Upper lobe of right lung (tissue), 1 donor: Measurements from ENCODE around the gene SCNN1A. TPM values are rescaled to one million over a fixed set of nuclear protein-coding genes. Genes with fewer than 3 reads are reported as not detected.

Source experiments
- ATAC-seq: fragments of 200-7000 bp; cut with Tn5 transposase; one replicate; pipeline ENCODE4 v1.9.1; 2020; ENCODE audit warnings: mild to moderate bottlenecking, moderate library complexity
- DNase-seq: peaks from one replicate; pipeline ENCODE4 v3.0.0-alpha.2; 2020
- H3K27ac ChIP-seq: fragments of 200-600 bp; one replicate; pipeline ENCODE4 v1.8.0; 2022
- H3K27me3 ChIP-seq: fragments of 200-600 bp; one replicate; pipeline ENCODE4 v1.8.0; 2022; ENCODE audit warnings: mild to moderate bottlenecking
- H3K36me3 ChIP-seq: fragments of 200-600 bp; one replicate; pipeline ENCODE4 v1.8.0; 2022
- H3K4me1 ChIP-seq: fragments of 200-600 bp; one replicate; pipeline ENCODE4 v1.8.0; 2022
- H3K4me3 ChIP-seq: fragments of 200-600 bp; one replicate; pipeline ENCODE4 v1.8.0; 2022; ENCODE audit warnings: mild to moderate bottlenecking
- H3K9me3 ChIP-seq: fragments of 200-600 bp; one replicate; pipeline ENCODE4 v1.8.0; 2022
- intact Hi-C: fragments of 100-400 bp; cut with DNase I; formaldehyde crosslinking; loops from one replicate; pipeline ENCODE4 v1.11.0; 2022
- total RNA-seq: library from RNA; stranded (reverse); fragmentation: NEBNext Ultra II Directional; extraction: Animal tissue kit (Norgen Biotek cat#: 25700); gene quantifications from one replicate; pipeline ENCODE4 v1.2.1, GENCODE V29; 2021
- TF ChIP-seq, protein P1 (sequence below): fragments of 200-600 bp; IDR thresholded peaks from one replicate; pipeline ENCODE4 v1.8.0; 2022; ENCODE audit warnings: antibody characterized with exemption
- donor health status: DM: no; HTN: yes; CAD: no; lungs with severe emphysema.

The SCNN1A gene
- total RNA-seq, 1 donor from 2014 or later = 199 TPM

DNA sequence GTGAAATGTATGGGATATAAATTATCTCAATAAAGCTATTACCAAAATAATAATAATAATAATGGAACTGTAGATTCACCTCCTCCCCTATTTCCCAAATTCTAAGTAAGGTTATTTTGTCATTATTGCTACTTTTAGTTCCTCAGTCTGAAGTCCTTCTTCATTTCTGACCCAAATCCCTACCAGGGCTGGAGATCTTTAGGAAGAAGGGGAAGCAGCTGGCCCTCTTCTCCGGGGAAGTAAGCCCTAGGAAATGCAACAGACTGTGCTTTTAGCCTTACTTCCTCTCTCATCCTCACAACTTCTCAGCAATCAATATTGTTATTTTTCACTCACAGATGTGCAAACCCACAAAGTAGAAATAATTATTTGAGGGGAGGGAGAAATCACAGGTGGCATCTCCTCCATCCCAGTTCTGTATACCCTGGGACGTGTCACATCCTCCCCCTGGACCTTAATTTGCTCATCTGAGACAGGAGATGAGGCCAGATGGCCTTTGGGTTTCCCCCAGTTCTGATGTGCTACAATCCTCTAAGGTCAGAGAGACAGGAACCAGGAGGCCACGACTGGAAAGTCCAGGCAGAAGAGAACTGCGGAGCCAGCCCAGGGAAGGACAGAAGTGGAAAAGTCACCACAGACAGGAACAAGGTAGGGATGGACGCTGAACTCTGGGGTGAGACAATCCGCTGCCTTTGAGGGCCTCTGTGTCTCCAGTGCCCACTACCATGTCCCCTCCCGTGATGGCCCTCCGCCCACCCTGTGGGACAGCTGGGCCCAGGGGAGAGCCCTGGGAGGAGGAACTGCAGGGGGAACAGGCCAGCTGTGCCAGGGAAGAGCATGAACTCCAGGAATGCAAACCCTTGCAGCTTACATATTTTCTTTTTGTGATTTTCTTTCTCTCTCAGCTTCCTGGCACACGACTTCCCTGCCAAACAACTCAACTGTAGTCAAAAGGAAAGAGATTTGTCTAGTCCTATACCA, 22.9 kb downstream of the SCNN1A start:
- no peak for DNase-seq
- no peaks in the 10 kb centered on the region for H3K9me3 ChIP-seq
- peak; percentile 40 for ATAC-seq
- peak overlapping the region; percentile 55 for H3K27ac ChIP-seq
- H3K36me3 ChIP-seq = no peaks in the 10 kb centered on the region
- no peak overlapping the region for H3K4me3 ChIP-seq
- no peaks in the 10 kb centered on the region for H3K27me3 ChIP-seq
- TF ChIP-seq, protein P1, sequence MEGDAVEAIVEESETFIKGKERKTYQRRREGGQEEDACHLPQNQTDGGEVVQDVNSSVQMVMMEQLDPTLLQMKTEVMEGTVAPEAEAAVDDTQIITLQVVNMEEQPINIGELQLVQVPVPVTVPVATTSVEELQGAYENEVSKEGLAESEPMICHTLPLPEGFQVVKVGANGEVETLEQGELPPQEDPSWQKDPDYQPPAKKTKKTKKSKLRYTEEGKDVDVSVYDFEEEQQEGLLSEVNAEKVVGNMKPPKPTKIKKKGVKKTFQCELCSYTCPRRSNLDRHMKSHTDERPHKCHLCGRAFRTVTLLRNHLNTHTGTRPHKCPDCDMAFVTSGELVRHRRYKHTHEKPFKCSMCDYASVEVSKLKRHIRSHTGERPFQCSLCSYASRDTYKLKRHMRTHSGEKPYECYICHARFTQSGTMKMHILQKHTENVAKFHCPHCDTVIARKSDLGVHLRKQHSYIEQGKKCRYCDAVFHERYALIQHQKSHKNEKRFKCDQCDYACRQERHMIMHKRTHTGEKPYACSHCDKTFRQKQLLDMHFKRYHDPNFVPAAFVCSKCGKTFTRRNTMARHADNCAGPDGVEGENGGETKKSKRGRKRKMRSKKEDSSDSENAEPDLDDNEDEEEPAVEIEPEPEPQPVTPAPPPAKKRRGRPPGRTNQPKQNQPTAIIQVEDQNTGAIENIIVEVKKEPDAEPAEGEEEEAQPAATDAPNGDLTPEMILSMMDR = no peak
- intact Hi-C loops = no loop called here
- H3K4me1 ChIP-seq = peaks cover 23% of the 10 kb centered on the region

DNA sequence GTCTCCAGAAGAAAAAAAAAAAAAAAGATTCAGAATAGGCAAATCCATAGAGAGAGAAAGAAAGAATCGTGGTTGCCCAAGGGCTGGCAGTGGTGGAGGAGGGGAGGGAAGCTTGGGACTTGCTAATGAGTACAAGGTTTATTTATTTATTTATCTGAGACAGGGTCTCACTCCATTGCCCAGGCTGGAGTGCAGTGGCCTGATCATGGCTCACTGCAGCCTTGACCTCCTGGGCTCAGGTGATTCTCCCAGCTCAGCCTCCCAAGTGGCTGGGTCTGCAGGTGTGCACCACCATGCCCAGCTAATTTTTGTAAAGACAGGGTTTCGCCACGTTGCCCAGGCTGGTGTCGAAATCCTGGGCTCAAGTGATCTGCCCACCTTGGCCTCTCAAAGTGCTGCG, 23.7 kb downstream of the SCNN1A start:
- no peak overlapping the region for H3K4me3 ChIP-seq
- no peaks in the 10 kb centered on the region for H3K36me3 ChIP-seq
- no peak overlapping the region for H3K27ac ChIP-seq
- H3K4me1 ChIP-seq = peaks cover 31% of the 10 kb centered on the region
- TF ChIP-seq, protein P1 = no peak
- H3K27me3 ChIP-seq = no peaks in the 10 kb centered on the region
- DNase-seq (no peak), ATAC-seq (no peak)
- intact Hi-C loops = no loop called here
- no peaks in the 10 kb centered on the region for H3K9me3 ChIP-seq

DNA sequence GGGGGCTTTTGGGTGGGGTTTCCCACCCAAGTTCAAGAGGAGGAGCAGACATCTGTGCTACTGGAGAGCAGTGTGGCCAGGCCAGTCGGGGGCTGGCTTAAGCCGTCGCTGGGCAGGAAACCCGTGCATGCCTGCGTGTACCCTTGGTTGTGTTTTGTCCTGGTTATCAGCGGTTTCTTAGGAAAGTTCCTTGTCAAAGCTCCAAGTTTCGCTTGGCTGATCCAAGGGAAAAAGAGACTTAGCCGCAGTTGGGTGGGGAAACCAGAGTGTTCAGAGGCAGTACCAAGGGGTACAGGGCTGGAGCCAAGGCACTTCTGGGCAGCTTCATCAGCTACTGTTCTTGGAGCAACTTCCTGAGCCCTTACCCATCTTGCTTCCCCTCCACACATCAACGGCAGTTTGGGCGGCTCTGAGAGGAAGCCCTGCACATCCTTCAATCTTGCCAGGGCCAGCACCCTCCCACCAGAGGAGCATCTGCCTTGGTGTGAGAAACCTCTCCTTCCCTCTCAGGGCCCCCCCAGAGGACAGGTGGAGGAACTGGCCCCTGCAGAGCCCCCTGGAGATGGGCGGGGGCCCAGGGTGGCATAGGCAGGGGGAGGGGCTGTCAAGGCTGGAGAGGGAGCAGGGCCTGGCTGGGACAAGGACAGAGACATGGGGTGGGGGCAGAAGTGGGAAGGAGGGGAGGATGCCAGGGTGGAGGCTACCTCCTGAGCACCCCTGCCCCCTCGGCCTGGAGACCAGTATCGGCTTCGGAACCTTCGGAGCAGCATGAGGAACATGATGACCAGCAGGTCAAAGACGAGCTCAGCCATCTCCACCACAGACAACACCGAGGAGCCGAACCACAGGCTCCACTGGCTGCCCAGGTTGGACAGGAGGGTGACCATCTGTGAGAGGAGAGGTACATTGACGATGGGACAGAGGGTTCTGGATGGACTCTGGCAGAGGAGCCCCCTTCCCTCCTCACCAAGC, 27.7 kb downstream of the SCNN1A start:
- ATAC-seq (peak; percentile 56), DNase-seq (no peak)
- Histone ChIP-seq H3K27me3 (no peaks in the 10 kb centered on the region), H3K27ac (peak overlapping the region; percentile 84), H3K9me3 (no peaks in the 10 kb centered on the region), H3K4me1 (peaks cover 44% of the 10 kb centered on the region), H3K36me3 (no peaks in the 10 kb centered on the region), H3K4me3 (no peak overlapping the region)
- intact Hi-C loops = no loop called here
- TF ChIP-seq, protein P1 = no peak

DNA sequence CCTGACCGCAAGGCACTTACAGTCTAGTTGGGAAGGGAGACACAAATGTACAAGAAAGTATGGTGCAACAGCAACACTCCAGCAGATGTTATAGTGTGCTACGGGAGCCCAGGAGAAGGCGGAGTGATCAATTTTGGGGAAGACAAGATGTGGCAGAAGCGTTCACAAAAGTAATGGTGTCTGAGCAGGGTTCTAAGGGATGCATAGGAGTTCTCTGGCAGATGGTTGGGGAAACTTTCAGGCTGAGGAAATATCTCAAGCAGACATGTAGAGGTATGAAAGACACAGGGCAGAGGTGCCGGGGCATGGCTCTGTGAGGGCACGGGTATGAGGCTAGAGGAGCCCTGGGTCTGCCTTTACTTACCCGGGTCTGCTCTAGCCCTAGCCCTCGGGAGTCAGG, 28.4 kb downstream of the SCNN1A start:
- DNase-seq = no peak

DNA sequence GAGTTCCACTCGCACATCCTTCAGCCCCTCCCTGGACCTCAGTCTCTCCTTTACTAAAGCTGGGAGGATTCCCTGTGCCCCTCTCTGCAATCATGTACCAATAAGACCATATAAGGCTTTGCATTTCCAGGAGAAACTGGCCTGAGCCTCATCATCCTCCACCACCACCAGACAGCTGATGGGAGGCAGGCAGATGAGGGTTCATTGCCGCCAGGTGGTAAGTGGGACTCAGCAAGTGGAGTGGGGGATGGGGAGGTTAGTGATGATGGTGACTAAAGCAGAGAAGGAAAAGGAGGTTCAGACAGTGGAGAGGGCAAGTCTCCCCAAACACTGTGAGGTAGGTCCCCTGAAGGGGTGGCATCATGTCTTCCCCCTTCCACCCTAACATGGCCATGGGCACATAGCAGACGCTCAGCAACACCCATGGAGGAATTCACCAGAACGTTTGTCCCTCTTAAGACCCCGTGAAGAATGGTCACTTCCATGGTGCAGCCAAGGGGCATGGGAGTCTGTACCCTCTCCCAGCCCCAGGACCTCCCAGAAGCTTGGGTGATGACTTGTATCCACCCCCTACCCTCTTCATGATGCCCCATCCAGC, 29.0 kb downstream of the SCNN1A start:
- no peak overlapping the region for H3K4me3 ChIP-seq
- no peaks in the 10 kb centered on the region for H3K9me3 ChIP-seq
- peaks cover 45% of the 10 kb centered on the region for H3K4me1 ChIP-seq
- H3K27ac ChIP-seq = peak overlapping the region; percentile 84
- H3K36me3 ChIP-seq = no peaks in the 10 kb centered on the region
- ATAC-seq = no peak
- DNase-seq = no peak
- TF ChIP-seq, protein P1 = no peak
- H3K27me3 ChIP-seq = no peaks in the 10 kb centered on the region
- intact Hi-C loops = no loop called here

More for the DNA sequence above, 28.4 kb downstream of the SCNN1A start:
- Histone ChIP-seq H3K27ac (peak overlapping the region; percentile 84), H3K4me1 (peaks cover 45% of the 10 kb centered on the region), H3K9me3 (no peaks in the 10 kb centered on the region), H3K27me3 (no peaks in the 10 kb centered on the region), H3K36me3 (no peaks in the 10 kb centered on the region), H3K4me3 (no peak overlapping the region)
- TF ChIP-seq, protein P1 = no peak
- intact Hi-C loops = no loop called here
- ATAC-seq = no peak
